HepG2 (cell line): Measurements from ENCODE around the gene TMEM253. TPM values are rescaled to one million over a fixed set of nuclear protein-coding genes. Genes with fewer than 3 reads are reported as not detected.

ENCODE experiments used
- CAMTA2 ChIP-seq: sonication (generic); formaldehyde crosslinking; IDR thresholded peaks from 2 replicates; pipeline ENCODE4 v1.4.0; 2020; ENCODE audit warnings: mild to moderate bottlenecking, missing genetic modification reagents, borderline replicate concordance
- CTCF ChIP-seq: sonication (generic); formaldehyde crosslinking; IDR thresholded peaks from 2 replicates; pipeline ENCODE4 v1.5.0; 2020; ENCODE audit warnings: mild to moderate bottlenecking, missing genetic modification reagents, moderate library complexity
- DDIT3 ChIP-seq: sonication (generic); formaldehyde crosslinking; IDR thresholded peaks from 2 replicates; pipeline ENCODE4 v1.4.0; 2020; ENCODE audit warnings: mild to moderate bottlenecking, missing genetic modification reagents
- HMGA1 ChIP-seq: sonication (generic); formaldehyde crosslinking; conservative IDR thresholded peaks from 2 replicates; pipeline ENCODE4 v1.4.0; 2020; ENCODE audit warnings: missing genetic modification reagents
- KDM4B ChIP-seq: sonication (generic); formaldehyde crosslinking; IDR thresholded peaks from 2 replicates; pipeline ENCODE4 v1.4.0; 2020; ENCODE audit warnings: missing genetic modification reagents
- MXI1 ChIP-seq: IDR thresholded peaks from 3 replicates; pipeline ENCODE4 v1.6.1; 2012; ENCODE audit warnings: low read depth, low read length, inconsistent platforms, borderline replicate concordance
- NFIC ChIP-seq: IDR thresholded peaks from 2 replicates; pipeline ENCODE4 v1.6.1; 2012; ENCODE audit warnings: mild to moderate bottlenecking, low read length, inconsistent platforms
- NONO ChIP-seq, 2 experiments: fragments of 450-650 bp in 1 of 2; sonication (generic) in 1 of 2; formaldehyde crosslinking in 1 of 2; IDR thresholded peaks in 1 of 2; conservative IDR thresholded peaks in 1 of 2; 2 replicates each; pipeline versions ENCODE4 v1.6.1 to v1.8.0; 2017 to 2022; ENCODE audit warnings: mild to moderate bottlenecking in 1 of 2, missing genetic modification reagents in 1 of 2, moderate library complexity in 1 of 2
- PRPF4 ChIP-seq: fragments of 200-400 bp; formaldehyde crosslinking; IDR thresholded peaks from 2 replicates; pipeline ENCODE4 v1.6.1; 2016; ENCODE audit warnings: low read length, low read depth; ENCODE audit not compliant: poor library complexity, severe bottlenecking
- ZFYVE20 ChIP-seq: sonication (generic); formaldehyde crosslinking; IDR thresholded peaks from 2 replicates; pipeline ENCODE4 v1.8.0; 2023; ENCODE audit warnings: low read depth, mild to moderate bottlenecking, moderate library complexity, missing genetic modification reagents, borderline replicate concordance
- ZNF263 ChIP-seq: sonication (generic); formaldehyde crosslinking; IDR thresholded peaks from 2 replicates; pipeline ENCODE4 v1.4.0; 2020; ENCODE audit warnings: missing genetic modification reagents
- ZNF432 ChIP-seq: sonication (generic); formaldehyde crosslinking; IDR thresholded peaks from 2 replicates; pipeline ENCODE4 v1.5.0; 2020; ENCODE audit warnings: missing genetic modification reagents, mild to moderate bottlenecking, borderline replicate concordance
- ZNF816 ChIP-seq: sonication (generic); formaldehyde crosslinking; IDR thresholded peaks from 2 replicates; pipeline ENCODE4 v1.8.0; 2022; ENCODE audit warnings: missing genetic modification reagents, mild to moderate bottlenecking, borderline replicate concordance
- ZSCAN12 ChIP-seq: sonication (generic); formaldehyde crosslinking; IDR thresholded peaks from 2 replicates; pipeline ENCODE4 v1.9.0; 2021; ENCODE audit warnings: mild to moderate bottlenecking, missing genetic modification reagents
- polyA plus RNA-seq, 8 experiments: library from polyadenylated mRNA; depleted of rRNA in 3 of 8; stranded (reverse) in 7 of 8; unstranded in 1 of 8; fragments of >200 nt; fragmentation: Illumina TruSeq in 4 of 8; extraction: Trizol in 4 of 8; gene quantifications; 2 replicates each; pipeline versions ENCODE4 v1.2.1 to v1.2.3, GENCODE V29; 2011 to 2016; ENCODE audit warnings: low read depth in 4 of 8, missing spikeins in 1 of 8, mixed read lengths in 1 of 8; ENCODE audit not compliant: insufficient read depth in 1 of 8
- total RNA-seq, 5 experiments: library from RNA; depleted of rRNA; stranded (reverse); fragments of >200 nt; fragmentation: Illumina TruSeq; extraction: Trizol; gene quantifications; 2 replicates each; pipeline ENCODE4 v1.2.3, GENCODE V29; 2016; ENCODE audit warnings: low read depth in 1 of 5
- TF ChIP-seq, protein P1 (sequence below): sonication (generic); formaldehyde crosslinking; conservative IDR thresholded peaks from 2 replicates; pipeline ENCODE4 v1.8.0; 2022; ENCODE audit warnings: mild to moderate bottlenecking, moderate library complexity, missing genetic modification reagents
- TF ChIP-seq, protein P2 (sequence below): sonication (generic); formaldehyde crosslinking; IDR thresholded peaks from 2 replicates; pipeline ENCODE4 v1.5.1; 2020; ENCODE audit warnings: missing genetic modification reagents, mild to moderate bottlenecking, borderline replicate concordance
- TF ChIP-seq, protein P3 (sequence below): sonication (generic); formaldehyde crosslinking; IDR thresholded peaks from 2 replicates; pipeline ENCODE4 v1.5.1; 2020; ENCODE audit warnings: mild to moderate bottlenecking, missing genetic modification reagents, moderate library complexity

The TMEM253 gene
- total and polyA plus RNA-seq, 2 of the 13 experiments (the other 11 are each of a cell fraction or from before 2014, with no cell fraction given) = 0.29 to 0.45 TPM

DNA sequence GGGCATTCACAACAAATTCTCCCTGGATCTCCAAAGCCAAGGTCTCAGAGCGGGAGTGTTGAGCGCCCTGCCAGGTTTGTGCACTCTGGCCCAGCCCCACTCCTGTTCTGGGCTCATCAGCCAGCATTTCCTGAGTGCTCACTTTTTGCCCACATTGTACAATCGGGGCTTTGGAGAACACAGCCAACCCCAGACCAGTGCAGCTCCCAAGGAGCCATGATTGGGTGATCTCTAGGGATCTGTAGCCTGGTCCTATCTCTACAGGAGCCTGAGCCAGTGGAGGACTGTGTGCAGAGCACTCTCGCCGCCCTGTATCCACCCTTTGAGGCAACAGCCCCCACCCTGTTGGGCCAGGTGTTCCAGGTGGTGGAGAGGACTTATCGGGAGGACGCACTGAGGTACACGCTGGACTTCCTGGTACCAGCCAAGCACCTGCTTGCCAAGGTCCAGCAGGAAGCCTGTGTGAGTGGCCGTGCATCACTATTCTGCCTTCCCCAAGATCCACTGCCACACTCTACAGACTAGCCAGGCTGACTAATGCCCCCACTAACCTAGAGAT, 28.0 kb upstream of the TMEM253 start (continued):
- TF ChIP-seq, protein P1, sequence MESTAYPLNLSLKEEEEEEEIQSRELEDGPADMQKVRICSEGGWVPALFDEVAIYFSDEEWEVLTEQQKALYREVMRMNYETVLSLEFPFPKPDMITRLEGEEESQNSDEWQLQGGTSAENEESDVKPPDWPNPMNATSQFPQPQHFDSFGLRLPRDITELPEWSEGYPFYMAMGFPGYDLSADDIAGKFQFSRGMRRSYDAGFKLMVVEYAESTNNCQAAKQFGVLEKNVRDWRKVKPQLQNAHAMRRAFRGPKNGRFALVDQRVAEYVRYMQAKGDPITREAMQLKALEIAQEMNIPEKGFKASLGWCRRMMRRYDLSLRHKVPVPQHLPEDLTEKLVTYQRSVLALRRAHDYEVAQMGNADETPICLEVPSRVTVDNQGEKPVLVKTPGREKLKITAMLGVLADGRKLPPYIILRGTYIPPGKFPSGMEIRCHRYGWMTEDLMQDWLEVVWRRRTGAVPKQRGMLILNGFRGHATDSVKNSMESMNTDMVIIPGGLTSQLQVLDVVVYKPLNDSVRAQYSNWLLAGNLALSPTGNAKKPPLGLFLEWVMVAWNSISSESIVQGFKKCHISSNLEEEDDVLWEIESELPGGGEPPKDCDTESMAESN = no peak
- TF ChIP-seq ZNF816 (CRISPR knock-in tag) (no peak), ZNF263 (CRISPR knock-in tag) (peak; percentile 39; the same call in 1 of the 2 replicates), ZSCAN12 (CRISPR knock-in tag) (no peak), DDIT3 (CRISPR knock-in tag) (no peak), NFIC (no peak), HMGA1 (CRISPR knock-in tag) (no peak), ZFYVE20 (CRISPR knock-in tag) (no peak), KDM4B (CRISPR knock-in tag) (no peak), CTCF (CRISPR knock-in tag) (no peak), MXI1 (no peak), ZNF432 (CRISPR knock-in tag) (no peak), PRPF4 (no peak), CAMTA2 (CRISPR knock-in tag) (no peak), NONO (IDR thresholded peaks at IDR 0.05) (no peak), NONO (CRISPR knock-in tag; conservative IDR thresholded peaks at IDR 0.05) (0 out of 2 replicates have a peak, but pooled peaks have one; percentile 33)
- TF ChIP-seq, protein P2, sequence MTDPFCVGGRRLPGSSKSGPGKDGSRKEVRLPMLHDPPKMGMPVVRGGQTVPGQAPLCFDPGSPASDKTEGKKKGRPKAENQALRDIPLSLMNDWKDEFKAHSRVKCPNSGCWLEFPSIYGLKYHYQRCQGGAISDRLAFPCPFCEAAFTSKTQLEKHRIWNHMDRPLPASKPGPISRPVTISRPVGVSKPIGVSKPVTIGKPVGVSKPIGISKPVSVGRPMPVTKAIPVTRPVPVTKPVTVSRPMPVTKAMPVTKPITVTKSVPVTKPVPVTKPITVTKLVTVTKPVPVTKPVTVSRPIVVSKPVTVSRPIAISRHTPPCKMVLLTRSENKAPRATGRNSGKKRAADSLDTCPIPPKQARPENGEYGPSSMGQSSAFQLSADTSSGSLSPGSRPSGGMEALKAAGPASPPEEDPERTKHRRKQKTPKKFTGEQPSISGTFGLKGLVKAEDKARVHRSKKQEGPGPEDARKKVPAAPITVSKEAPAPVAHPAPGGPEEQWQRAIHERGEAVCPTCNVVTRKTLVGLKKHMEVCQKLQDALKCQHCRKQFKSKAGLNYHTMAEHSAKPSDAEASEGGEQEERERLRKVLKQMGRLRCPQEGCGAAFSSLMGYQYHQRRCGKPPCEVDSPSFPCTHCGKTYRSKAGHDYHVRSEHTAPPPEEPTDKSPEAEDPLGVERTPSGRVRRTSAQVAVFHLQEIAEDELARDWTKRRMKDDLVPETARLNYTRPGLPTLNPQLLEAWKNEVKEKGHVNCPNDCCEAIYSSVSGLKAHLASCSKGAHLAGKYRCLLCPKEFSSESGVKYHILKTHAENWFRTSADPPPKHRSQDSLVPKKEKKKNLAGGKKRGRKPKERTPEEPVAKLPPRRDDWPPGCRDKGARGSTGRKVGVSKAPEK = 0 out of 2 replicates have a peak, but pooled peaks have one; percentile 31
- TF ChIP-seq, protein P3, sequence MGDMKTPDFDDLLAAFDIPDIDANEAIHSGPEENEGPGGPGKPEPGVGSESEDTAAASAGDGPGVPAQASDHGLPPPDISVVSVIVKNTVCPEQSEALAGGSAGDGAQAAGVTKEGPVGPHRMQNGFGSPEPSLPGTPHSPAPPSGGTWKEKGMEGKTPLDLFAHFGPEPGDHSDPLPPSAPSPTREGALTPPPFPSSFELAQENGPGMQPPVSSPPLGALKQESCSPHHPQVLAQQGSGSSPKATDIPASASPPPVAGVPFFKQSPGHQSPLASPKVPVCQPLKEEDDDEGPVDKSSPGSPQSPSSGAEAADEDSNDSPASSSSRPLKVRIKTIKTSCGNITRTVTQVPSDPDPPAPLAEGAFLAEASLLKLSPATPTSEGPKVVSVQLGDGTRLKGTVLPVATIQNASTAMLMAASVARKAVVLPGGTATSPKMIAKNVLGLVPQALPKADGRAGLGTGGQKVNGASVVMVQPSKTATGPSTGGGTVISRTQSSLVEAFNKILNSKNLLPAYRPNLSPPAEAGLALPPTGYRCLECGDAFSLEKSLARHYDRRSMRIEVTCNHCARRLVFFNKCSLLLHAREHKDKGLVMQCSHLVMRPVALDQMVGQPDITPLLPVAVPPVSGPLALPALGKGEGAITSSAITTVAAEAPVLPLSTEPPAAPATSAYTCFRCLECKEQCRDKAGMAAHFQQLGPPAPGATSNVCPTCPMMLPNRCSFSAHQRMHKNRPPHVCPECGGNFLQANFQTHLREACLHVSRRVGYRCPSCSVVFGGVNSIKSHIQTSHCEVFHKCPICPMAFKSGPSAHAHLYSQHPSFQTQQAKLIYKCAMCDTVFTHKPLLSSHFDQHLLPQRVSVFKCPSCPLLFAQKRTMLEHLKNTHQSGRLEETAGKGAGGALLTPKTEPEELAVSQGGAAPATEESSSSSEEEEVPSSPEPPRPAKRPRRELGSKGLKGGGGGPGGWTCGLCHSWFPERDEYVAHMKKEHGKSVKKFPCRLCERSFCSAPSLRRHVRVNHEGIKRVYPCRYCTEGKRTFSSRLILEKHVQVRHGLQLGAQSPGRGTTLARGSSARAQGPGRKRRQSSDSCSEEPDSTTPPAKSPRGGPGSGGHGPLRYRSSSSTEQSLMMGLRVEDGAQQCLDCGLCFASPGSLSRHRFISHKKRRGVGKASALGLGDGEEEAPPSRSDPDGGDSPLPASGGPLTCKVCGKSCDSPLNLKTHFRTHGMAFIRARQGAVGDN = peak; percentile 39
